HepG2 (cell line): Measurements from ENCODE around the gene RAB5B. TPM values are rescaled to one million over a fixed set of nuclear protein-coding genes. Genes with fewer than 3 reads are reported as not detected.
A peak's percentile ranks its signal among the peaks of the same experiment; 100 is the strongest.

ENCODE experiments used
- AGO1 ChIP-seq: fragments of 200-400 bp; formaldehyde crosslinking; IDR thresholded peaks from 2 replicates; pipeline ENCODE4 v1.6.1; 2017; ENCODE audit warnings: mild to moderate bottlenecking, low read depth, low read length, moderate library complexity; ENCODE audit not compliant: poor library complexity, severe bottlenecking
- ARNT2 ChIP-seq: sonication (generic); formaldehyde crosslinking; IDR thresholded peaks from 2 replicates; pipeline ENCODE4 v1.8.0; 2022; ENCODE audit warnings: mild to moderate bottlenecking, low read depth, missing genetic modification reagents, moderate library complexity
- GATAD2A ChIP-seq: IDR thresholded peaks from 2 replicates; pipeline ENCODE4 v1.6.1; 2016
- HCFC1 ChIP-seq: fragments of 150-350 bp; IDR thresholded peaks from 2 replicates; pipeline ENCODE4 v1.6.1; 2014; ENCODE audit warnings: low read depth, low read length
- KLF9 ChIP-seq: IDR thresholded peaks from 2 replicates; pipeline ENCODE4 v1.6.1; 2016; ENCODE audit warnings: low read depth
- MBNL3 ChIP-seq: fragments of 250-450 bp; sonication (Bioruptor Pico); conservative IDR thresholded peaks from 2 replicates; pipeline ENCODE4 v1.8.0; 2022; ENCODE audit warnings: mild to moderate bottlenecking, inconsistent platforms
- NBN ChIP-seq: fragments of 450-650 bp; conservative IDR thresholded peaks from 2 replicates; pipeline ENCODE4 v1.6.1; 2017
- NKX3-1 ChIP-seq: sonication (generic); formaldehyde crosslinking; IDR thresholded peaks from 2 replicates; pipeline ENCODE4 v1.5.0; 2020; ENCODE audit warnings: missing genetic modification reagents
- NR2F6 ChIP-seq, 2 experiments: IDR thresholded peaks; 2 replicates each; pipeline ENCODE4 v1.6.1; 2016; ENCODE audit warnings: antibody characterized with exemption in 1 of 2, mild to moderate bottlenecking in 1 of 2
- PHF21A ChIP-seq: sonication (generic); formaldehyde crosslinking; IDR thresholded peaks from 2 replicates; pipeline ENCODE4 v1.5.0; 2020; ENCODE audit warnings: mild to moderate bottlenecking, missing genetic modification reagents
- PITX1 ChIP-seq: sonication (generic); formaldehyde crosslinking; IDR thresholded peaks from 2 replicates; pipeline ENCODE4 v1.5.1; 2020; ENCODE audit warnings: mild to moderate bottlenecking, missing genetic modification reagents
- POLR2A ChIP-seq, 2 experiments: IDR thresholded peaks; 2 replicates each; pipeline ENCODE4 v1.6.1; 2011; ENCODE audit warnings: low read depth in 2 of 2, low read length in 2 of 2, mild to moderate bottlenecking in 1 of 2, moderate library complexity in 1 of 2; ENCODE audit not compliant: insufficient read depth in 1 of 2
- RARA ChIP-seq: IDR thresholded peaks from 2 replicates; pipeline ENCODE4 v1.6.1; 2016; ENCODE audit warnings: missing genetic modification reagents, missing compliant biosample characterization
- U2AF1 ChIP-seq: fragments of 200-400 bp; formaldehyde crosslinking; optimal IDR thresholded peaks from 2 replicates; pipeline ENCODE3; 2017; ENCODE audit warnings: mild to moderate bottlenecking, low read depth, low read length
- ZNF205 ChIP-seq: IDR thresholded peaks from 2 replicates; pipeline ENCODE4 v1.6.1; 2018; ENCODE audit warnings: missing biosample characterization, missing genetic modification reagents
- ZNF44 ChIP-seq: sonication (generic); formaldehyde crosslinking; IDR thresholded peaks from 2 replicates; pipeline ENCODE4 v1.5.1; 2020; ENCODE audit warnings: mild to moderate bottlenecking, missing genetic modification reagents
- ZNF549 ChIP-seq: sonication (generic); formaldehyde crosslinking; IDR thresholded peaks from 2 replicates; pipeline ENCODE4 v1.5.0; 2020; ENCODE audit warnings: missing genetic modification reagents
- ZNF75D ChIP-seq: sonication (generic); formaldehyde crosslinking; IDR thresholded peaks from 2 replicates; pipeline ENCODE4 v1.8.1; 2023; ENCODE audit warnings: missing genetic modification reagents, mild to moderate bottlenecking, borderline replicate concordance
- polyA plus RNA-seq, 8 experiments: library from polyadenylated mRNA; depleted of rRNA in 3 of 8; stranded (reverse) in 7 of 8; unstranded in 1 of 8; fragments of >200 nt; fragmentation: Illumina TruSeq in 4 of 8; extraction: Trizol in 4 of 8; gene quantifications; 2 replicates each; pipeline versions ENCODE4 v1.2.1 to v1.2.3, GENCODE V29; 2011 to 2016; ENCODE audit warnings: low read depth in 4 of 8, missing spikeins in 1 of 8, mixed read lengths in 1 of 8; ENCODE audit not compliant: insufficient read depth in 1 of 8
- total RNA-seq, 5 experiments: library from RNA; depleted of rRNA; stranded (reverse); fragments of >200 nt; fragmentation: Illumina TruSeq; extraction: Trizol; gene quantifications; 2 replicates each; pipeline ENCODE4 v1.2.3, GENCODE V29; 2016; ENCODE audit warnings: low read depth in 1 of 5
- TF ChIP-seq, protein P1 (sequence below): sonication (generic); formaldehyde crosslinking; IDR thresholded peaks from 2 replicates; pipeline ENCODE4 v1.8.0; 2022; ENCODE audit warnings: mild to moderate bottlenecking, missing genetic modification reagents; ENCODE audit not compliant: insufficient replicate concordance
- TF ChIP-seq, protein P2 (sequence below): sonication (generic); formaldehyde crosslinking; IDR thresholded peaks from 2 replicates; pipeline ENCODE4 v1.5.0; 2020; ENCODE audit warnings: missing genetic modification reagents, mild to moderate bottlenecking, borderline replicate concordance
- TF ChIP-seq, protein P3 (sequence below): sonication (generic); formaldehyde crosslinking; IDR thresholded peaks from 2 replicates; pipeline ENCODE4 v1.8.1; 2023; ENCODE audit warnings: mild to moderate bottlenecking, moderate library complexity, missing genetic modification reagents
- TF ChIP-seq, protein P4 (sequence below): IDR thresholded peaks from 2 replicates; pipeline ENCODE4 v1.6.1; 2016
- TF ChIP-seq, protein P5 (sequence below): sonication (generic); formaldehyde crosslinking; IDR thresholded peaks from 2 replicates; pipeline ENCODE4 v1.4.0; 2020; ENCODE audit warnings: missing genetic modification reagents

The RAB5B gene
- total and polyA plus RNA-seq, 2 of the 13 experiments (the other 11 are each of a cell fraction or from before 2014, with no cell fraction given), result 26.0 to 68.3 TPM

DNA sequence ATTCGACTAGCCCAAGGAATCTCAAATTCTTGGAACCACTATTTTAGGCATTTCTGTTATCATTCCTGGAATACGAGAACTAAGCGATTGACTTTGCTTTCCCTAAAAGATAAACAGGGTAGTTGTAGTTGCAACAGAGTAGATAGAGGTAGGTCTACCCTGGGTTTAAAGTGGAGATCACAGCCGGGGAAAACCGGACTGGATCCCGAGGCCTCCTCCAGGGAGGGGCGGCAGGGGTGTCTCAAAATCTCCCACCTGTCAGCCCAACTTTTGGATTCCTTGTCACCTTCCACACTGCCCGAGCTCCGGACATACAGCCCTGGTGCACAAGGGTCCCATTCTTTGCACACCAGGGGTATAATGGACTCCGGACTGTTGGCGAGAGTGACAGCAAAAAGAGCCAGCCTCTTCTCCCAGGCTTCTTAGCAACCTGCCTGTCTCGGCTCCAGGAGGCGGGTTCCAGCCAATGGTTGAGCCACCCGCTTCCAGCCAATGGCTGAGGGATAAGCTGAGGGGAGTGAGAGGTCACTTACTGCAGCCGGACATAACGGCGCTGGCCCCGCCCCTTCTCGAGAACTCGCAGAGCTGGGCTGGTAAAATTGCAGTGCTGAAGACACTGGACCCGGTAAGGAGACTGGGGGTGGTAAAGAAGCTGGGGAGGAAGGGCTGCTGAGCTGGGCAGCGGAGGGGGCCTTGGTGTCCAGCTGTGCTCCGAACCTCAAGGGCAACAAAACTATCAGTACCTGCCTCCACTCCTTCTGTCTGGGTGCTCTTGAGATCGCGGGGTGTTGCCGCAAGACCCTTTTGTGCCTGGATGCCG, 23.0 kb downstream of the RAB5B start, which contains the start of gene SUOX (continued):
- peak; percentile 77 for TF ChIP-seq AGO1
- peak; percentile 17; the same call in 1 of the 2 replicates for TF ChIP-seq GATAD2A (CRISPR knock-in tag)
- peak; percentile 73; the same call in 1 of the 2 replicates for TF ChIP-seq ARNT2
- no peak for TF ChIP-seq ZNF205 (CRISPR knock-in tag)
- peak; percentile 53; the same call in 1 of the 2 replicates for TF ChIP-seq PITX1
- TF ChIP-seq KLF9, result no peak
- peak; percentile 74; the same call in 1 of the 2 replicates for TF ChIP-seq NKX3-1 (CRISPR knock-in tag)
- no peak for TF ChIP-seq U2AF1
- TF ChIP-seq, protein P1, sequence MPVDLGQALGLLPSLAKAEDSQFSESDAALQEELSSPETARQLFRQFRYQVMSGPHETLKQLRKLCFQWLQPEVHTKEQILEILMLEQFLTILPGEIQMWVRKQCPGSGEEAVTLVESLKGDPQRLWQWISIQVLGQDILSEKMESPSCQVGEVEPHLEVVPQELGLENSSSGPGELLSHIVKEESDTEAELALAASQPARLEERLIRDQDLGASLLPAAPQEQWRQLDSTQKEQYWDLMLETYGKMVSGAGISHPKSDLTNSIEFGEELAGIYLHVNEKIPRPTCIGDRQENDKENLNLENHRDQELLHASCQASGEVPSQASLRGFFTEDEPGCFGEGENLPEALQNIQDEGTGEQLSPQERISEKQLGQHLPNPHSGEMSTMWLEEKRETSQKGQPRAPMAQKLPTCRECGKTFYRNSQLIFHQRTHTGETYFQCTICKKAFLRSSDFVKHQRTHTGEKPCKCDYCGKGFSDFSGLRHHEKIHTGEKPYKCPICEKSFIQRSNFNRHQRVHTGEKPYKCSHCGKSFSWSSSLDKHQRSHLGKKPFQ (CRISPR knock-in tag), result no peak
- TF ChIP-seq NBN, result no peak
- TF ChIP-seq ZNF44 (CRISPR knock-in tag), result no peak
- peak; percentile 49; the same call in 1 of the 2 replicates for TF ChIP-seq PHF21A (CRISPR knock-in tag)
- TF ChIP-seq, protein P2, sequence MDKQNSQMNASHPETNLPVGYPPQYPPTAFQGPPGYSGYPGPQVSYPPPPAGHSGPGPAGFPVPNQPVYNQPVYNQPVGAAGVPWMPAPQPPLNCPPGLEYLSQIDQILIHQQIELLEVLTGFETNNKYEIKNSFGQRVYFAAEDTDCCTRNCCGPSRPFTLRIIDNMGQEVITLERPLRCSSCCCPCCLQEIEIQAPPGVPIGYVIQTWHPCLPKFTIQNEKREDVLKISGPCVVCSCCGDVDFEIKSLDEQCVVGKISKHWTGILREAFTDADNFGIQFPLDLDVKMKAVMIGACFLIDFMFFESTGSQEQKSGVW, result no peak
- no peak for TF ChIP-seq ZNF75D (CRISPR knock-in tag)
- TF ChIP-seq, protein P3, sequence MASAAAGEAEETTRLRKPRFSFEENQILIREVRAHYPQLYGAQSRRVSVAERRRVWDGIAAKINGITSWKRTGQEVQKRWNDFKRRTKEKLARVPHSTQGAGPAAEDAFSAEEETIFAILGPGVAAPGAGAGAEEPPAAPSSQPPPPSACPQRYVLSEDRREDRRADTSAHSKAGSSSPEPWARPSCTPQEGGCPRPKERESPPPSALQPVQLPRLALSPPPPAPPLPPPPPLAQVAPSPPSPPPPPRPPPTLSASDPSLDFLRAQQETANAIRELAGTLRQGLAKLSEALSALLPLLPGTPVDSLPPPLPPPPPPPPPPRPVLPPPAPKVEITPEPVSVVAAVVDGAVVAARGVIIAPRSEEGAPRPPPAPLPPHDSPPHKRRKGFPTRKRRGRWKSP, result 0 out of 2 replicates have a peak, but pooled peaks have one; percentile 7
- no peak for TF ChIP-seq ZNF549 (CRISPR knock-in tag)
- TF ChIP-seq RARA (CRISPR knock-in tag), result peak; percentile 53
- TF ChIP-seq HCFC1, result no peak
- peak; percentile 75 to 86 for TF ChIP-seq POLR2A (IDR thresholded peaks at IDR 0.05; ENCODE audit: insufficient read depth in 1 of 2, low read depth in 2 of 2, low read length in 2 of 2)
- no peak for TF ChIP-seq NR2F6 (IDR thresholded peaks at IDR 0.05)
- peak; percentile 19; the same call in 1 of the 2 replicates for TF ChIP-seq NR2F6 (CRISPR knock-in tag; IDR thresholded peaks at IDR 0.05)
- TF ChIP-seq, protein P4, sequence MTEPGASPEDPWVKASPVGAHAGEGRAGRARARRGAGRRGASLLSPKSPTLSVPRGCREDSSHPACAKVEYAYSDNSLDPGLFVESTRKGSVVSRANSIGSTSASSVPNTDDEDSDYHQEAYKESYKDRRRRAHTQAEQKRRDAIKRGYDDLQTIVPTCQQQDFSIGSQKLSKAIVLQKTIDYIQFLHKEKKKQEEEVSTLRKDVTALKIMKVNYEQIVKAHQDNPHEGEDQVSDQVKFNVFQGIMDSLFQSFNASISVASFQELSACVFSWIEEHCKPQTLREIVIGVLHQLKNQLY (CRISPR knock-in tag), result no peak
- TF ChIP-seq MBNL3, result no peak
- TF ChIP-seq, protein P5, sequence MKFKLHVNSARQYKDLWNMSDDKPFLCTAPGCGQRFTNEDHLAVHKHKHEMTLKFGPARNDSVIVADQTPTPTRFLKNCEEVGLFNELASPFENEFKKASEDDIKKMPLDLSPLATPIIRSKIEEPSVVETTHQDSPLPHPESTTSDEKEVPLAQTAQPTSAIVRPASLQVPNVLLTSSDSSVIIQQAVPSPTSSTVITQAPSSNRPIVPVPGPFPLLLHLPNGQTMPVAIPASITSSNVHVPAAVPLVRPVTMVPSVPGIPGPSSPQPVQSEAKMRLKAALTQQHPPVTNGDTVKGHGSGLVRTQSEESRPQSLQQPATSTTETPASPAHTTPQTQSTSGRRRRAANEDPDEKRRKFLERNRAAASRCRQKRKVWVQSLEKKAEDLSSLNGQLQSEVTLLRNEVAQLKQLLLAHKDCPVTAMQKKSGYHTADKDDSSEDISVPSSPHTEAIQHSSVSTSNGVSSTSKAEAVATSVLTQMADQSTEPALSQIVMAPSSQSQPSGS (CRISPR knock-in tag), result peak; percentile 28; the same call in 1 of the 2 replicates
